Retinal pigment epithelial cell (primary cell): Measurements from ENCODE around the gene OR10H5.
"Not testable (repeated sequence)": the region's sequence is repeated elsewhere in the genome, so short reads cannot be mapped to it uniquely, and the experiment has no call there.

Experiments used
- DNase-seq: peaks from one replicate; pipeline ENCODE4 v3.0.0-alpha.2; 2010; ENCODE audit warnings: low read depth
- H3K4me3 ChIP-seq: 2 replicates; pipeline ENCODE4 v1.5.1; 2011; ENCODE audit warnings: mild to moderate bottlenecking, low read length, control low read depth, moderate library complexity
- CTCF ChIP-seq: conservative IDR thresholded peaks from 2 replicates; pipeline ENCODE4 v1.5.1; 2011; ENCODE audit warnings: low read depth, low read length, control low read depth, inconsistent platforms

Gene OR10H5

DNA sequence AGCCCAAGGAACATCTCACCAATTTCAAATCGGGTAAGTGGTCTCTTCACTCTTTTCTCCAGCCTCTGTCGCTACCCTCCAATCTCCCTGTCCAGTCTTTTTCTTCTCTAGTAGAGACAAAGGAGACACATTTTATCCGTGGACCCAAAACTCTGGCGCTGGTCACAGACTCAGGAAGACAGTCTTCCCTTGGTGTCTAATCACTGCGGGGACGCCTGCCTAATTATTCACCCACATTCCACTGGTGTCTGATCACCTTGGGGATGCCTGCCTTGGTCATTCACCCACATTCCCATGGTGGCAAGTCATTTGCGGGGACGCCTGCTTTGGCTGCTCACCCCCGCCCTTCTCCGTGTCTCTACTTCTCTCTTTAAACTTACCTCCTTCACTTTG lies 41.8 kb downstream of the OR10H5 start:
- no peak for TF ChIP-seq CTCF
- DNase-seq = no peak
- no peak overlapping the region for H3K4me3 ChIP-seq

DNA sequence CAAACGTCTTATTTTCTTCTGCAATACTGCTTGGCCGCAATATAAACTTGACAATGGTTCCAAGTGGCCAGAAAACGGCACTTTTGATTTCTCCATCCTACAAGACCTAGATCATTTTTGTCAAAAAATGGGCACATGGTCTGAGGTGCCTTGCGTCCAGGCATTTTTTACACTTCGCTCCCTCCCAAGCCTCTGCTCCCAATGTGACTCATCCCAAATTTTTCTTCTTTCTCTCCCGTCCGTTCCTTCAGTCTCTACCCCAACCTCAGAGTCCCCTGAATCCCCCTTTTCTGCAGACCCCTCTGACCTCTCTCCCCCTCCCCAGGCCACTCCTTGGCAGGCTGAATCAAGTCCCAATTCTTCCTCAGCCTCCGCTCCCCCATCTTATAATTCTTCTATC lies 42.3 kb downstream of the OR10H5 start:
- DNase-seq = no peak
- H3K4me3 ChIP-seq = no peak overlapping the region
- no peak for TF ChIP-seq CTCF

- H3K4me3 ChIP-seq = no peak overlapping the region
- TF ChIP-seq CTCF = no peak
- no peak for DNase-seq
Observed at GRCh38 chr19:15831626-15832025, 44.2 kb downstream of the OR10H5 start.

DNA sequence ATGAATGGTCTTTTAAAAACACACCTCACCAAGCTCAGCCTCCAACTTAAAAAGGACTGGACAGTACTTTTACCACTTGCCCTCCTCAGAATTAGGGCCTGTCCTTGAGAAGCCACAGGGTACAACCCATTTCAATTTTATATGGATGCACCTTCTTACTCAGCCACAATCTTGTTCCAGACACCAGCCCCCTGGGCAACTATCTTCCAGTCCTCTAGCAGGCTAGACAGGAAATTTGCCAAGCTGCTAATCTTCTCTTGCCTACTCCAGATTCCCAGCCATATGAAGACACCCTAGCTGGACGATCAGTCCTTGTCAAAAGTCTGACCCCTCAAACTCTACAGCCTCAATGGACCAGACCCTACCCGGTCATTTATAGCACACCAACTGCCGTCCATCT lies 46.8 kb downstream of the OR10H5 start:
- DNase-seq, H3K4me3 ChIP-seq: not testable (repeated sequence)

DNA sequence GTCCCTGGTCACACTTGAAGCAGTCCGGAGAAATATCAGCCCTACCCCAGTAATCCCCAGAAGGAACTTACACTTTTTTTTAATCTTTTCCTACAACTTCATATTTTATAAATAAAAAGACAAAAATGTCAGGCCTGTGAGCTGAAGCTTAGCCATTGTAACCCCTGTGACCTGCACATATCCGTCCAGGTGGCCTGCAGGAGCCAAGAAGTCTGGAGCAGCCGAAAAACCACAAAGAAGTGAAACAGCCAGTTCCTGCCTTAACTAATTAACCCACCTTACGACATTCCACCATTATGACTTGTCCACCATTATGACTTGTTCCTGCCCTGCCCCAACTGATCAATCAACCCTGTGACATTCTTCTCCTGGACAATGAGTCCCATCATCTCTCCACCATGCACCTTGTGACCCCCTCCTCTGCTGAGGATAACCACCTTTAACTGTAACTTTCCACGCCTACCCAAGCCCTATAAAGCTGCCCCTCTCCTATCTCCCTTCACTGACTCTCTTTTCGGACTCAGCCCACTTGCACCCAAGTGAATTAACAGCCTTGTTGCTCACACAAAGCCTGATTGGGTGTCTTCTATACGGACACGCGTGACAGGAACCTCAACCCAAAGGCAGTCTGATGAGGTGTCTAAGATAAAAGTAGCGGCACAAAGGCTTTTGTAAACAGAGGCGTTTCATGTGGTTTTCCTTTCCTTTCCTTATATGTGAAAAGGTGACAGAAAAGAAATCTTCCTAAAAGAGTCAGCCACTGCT lies 48.3 kb downstream of the OR10H5 start:
- peak overlapping the region; percentile 63 for H3K4me3 ChIP-seq
- DNase-seq = not testable (repeated sequence)

DNA sequence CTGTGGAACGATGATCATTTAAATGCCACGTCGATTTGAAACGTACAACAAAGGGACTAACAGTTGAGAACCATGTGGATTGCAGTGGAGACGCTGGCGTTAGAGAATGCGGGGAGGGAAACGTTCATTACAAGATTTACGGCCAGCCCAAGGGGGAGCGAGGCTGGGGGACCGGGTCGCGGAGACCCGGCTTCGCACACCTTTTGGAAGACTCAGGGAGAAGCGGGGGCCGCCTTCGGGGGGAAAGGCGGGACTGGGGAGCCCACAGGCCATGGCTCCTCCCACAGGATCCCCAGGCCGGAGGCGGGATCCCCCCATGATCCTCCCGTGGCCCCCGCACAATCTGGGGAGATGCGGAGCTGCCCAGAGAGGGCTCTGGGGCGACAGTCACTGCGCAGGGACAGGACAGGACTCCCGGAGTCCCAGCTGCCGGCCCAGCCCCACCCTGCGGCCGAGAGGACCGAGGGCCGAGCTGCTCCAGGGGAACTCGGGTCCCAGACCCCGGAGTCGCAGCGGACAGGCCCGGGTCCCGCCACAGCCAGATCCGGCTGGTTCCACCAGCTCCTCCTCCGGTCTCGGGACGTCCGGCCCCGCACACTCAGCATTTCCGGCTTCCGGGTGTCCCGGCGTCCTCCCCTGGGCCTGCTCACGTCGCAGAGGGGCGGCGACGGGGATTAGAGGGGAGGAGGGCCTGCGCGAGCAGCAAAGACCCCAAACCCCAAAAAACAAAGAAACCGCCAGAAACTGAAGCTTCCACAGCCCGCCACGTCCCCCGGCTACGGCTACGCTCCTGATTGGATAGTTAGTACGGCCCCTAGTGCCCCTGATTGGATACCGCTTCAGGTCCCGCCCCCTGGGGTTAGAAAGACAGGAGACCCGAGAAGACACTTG lies 49.1 kb downstream of the OR10H5 start:
- no peak for TF ChIP-seq CTCF
- peak overlapping the region; percentile 63 for H3K4me3 ChIP-seq
- peak; percentile 51 for DNase-seq

- peak overlapping the region; percentile 63 for H3K4me3 ChIP-seq
- no peak for DNase-seq
- TF ChIP-seq CTCF = no peak
Observed at GRCh38 chr19:15837221-15837731, 49.8 kb downstream of the OR10H5 start.

- no peak for DNase-seq
- no peak for TF ChIP-seq CTCF
- H3K4me3 ChIP-seq = no peak overlapping the region
Observed at GRCh38 chr19:15838351-15838750, 50.9 kb downstream of the OR10H5 start.

GRCh38 chr19:15839888-15840287 lies 52.4 kb downstream of the OR10H5 start:
- not testable (repeated sequence) for DNase-seq, H3K4me3 ChIP-seq
